Activated CD4-positive, alpha-beta T cell treated with anti-CD3 and anti-CD28 coated beads, Interleukin-2, amount 50 U/mL, for 1 hour (primary cell): ENCODE data around the gene DMGDH.
"Not testable (repeated sequence)": the region's sequence is repeated elsewhere in the genome, so short reads cannot be mapped to it uniquely, and the experiment has no call there.

ENCODE experiments used
- DNase-seq: peaks from one replicate; pipeline ENCODE4 v3.0.0-alpha.2; 2020

The DMGDH gene

DNA sequence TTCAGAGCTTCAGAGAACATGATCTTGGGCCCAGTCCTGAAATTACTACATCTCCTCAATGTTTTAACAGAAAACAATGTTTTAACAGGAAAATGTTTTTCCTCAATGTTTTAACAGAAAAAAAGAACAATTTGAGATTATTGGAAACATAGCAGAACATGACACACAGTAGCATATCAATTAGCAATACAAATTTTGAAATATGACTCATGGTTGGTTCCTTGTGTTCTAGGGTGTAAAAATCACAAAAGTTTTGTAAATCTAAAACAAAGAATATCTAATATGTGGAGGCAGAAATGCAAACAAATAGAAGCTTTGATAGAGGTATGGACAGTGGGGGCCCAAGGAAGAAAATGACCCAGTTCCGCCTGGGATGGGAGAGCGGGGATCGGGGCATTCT is 61.6 kb downstream of the DMGDH start:
- DNase-seq = no peak

DNA sequence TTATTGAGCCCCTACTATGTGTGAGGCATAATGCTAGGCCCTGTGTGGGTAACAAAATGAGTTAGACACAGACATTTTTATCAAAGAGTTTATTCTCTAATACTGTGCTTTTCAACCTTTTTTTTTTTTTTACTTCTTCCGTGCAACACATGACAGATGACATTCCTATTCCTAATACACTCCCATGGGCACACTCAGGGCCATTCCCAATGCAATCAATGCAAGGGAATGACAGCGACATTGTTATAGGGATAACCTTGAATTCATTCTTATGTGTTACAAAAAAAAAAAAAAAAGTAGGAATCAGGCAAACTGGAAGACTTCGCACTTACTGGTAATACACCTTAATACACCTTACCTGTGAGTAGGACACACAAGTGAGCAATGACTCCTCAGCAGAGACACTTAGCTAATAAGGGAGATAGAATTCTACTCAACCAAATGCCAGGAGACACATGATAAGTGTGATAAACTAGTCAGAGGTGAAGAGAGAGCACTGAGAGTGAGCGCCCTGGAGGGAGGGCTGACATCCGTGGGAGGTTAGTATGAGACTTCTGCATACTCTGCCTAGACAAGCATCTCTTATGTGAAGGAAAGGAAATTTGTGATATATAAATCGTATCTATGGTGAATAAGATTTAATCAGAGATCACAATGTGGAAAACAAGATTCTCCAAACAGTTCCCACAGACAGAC is 63.4 kb downstream of the DMGDH start:
- no peak for DNase-seq

DNA sequence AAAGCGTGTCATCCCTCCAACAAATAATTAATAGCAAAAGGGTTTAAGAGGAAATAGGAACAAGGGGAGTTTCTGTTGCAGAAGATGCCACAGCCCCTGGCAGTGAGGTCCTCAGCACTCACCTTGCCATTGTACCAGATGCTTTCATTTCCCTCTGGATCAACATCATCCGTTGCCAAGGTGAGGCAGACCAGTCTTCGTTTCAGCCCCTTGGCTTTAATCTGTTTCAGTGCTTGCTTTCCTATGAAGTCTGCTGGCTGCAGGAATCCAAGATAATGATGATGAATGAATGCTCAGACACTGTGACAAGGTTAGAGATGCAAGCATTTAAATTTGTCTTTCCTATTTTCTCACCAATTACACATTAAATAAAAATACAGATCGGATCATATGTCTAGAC is 64.3 kb downstream of the DMGDH start:
- DNase-seq = no peak

DNA sequence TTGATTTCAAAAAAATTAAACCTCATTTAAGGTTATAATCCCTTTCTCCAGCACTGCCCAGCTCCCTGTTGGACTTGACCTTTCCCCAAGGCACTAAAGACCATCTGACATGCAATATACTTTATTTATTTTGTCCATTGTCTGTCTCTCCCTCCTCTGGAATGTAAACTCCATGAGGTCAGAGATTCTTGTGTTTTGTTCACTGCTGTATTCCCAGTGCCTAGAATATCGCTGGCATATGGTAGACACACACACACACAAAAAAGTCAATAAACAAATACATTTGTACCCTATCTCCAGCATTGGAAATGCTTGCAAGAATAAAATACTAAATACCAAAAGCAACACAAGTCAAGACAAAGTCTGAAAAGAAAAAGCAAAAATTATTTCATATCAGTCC is 67.1 kb downstream of the DMGDH start:
- no peak for DNase-seq

DNA sequence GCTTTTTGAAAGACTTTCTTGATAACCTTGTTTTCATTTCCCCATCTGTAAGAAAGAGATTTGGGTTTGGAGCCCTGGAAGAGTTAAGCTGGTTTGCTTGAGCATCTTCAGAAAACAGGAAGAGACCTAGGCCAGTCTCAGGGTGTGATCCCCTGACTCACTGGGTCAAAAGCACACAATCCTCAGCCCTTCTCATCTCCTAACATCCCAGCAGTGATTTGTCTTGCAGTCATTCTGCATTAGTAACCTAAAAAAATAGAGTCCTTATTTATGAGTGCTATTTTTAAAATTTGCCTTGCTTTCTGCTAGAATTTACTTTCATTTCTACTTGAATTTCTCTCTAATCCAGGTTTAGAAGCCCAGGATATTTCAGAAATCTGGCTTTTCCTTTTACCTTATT is 68.0 kb downstream of the DMGDH start:
- no peak for DNase-seq

DNA sequence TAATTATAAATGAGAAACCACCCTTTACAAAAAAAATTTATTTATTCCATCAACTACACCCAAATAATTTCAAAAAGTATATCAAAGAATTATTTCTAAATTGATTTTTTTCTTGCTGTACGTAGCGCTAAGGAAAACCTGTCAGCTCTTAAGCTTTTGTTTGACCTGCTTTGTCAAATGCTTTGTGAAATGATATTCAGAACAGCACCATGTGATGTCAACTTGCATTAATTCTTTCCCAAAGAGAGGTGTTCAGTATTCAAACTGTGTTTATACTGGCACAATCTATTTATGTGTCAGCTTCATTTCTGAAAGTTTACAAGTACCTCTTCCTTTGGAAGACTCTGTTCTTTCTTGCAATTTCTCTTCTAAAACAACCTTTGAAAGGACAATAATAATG is 72.4 kb downstream of the DMGDH start:
- DNase-seq = no peak

DNA sequence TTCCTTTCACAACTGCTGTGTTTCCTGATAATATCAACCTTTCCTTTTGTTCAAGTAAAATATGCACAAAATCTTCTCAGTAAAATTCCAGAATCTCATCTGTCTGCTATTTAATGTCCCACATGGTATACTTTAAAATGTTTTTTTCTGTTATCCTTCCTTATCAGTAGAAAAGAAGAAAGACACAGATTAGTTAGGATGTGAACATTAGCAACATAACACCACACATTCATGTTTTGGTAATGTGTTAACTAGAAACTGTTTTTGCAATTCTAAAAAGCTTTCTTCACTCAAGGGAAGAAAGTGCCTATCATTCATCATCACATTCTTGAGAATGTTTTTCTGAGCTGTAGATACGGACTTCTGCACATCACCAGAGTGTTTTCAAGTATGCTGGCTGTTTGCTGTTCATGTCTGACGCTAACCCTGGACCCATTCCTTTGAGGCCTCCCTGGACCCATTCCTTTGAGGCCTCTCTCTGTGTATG is 73.9 kb downstream of the DMGDH start:
- DNase-seq = no peak

DNA sequence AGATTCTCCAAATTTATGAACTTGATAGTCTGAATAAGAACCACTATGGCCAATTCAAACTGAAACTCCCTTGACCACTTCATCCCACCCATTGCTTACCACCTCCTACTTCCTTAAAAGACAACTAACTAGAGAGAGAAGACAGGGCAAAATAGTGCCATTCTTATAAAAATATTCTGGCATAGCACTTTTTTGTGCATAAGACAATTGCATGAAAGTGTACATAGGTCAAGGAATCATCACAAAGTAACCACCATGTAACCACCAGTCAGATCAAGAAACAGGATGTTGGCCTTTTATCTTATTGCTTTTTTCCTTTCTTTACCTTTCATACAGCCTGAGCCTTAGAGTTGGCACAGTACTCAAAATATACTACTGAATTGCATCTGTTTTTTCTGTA is 76.3 kb downstream of the DMGDH start:
- DNase-seq = no peak

DNA sequence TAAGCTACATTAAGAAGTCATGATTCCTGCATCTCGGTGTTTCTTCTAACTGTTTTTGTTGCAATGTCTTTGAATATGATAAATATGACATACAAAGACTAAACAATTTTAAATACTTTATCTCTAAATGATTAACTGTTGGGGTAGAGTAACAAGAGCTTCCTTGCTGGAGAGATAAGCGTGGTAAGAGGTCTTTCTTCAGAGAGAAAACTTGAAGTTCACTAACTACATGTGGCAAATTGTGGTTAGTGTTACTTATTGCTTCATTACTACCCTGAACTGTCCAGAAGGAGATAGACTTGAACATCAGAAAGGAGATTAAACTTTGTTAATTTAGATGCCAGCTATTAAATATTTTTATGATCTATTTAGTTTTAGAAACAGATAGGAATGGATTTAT is 77.3 kb downstream of the DMGDH start:
- no peak for DNase-seq

DNA sequence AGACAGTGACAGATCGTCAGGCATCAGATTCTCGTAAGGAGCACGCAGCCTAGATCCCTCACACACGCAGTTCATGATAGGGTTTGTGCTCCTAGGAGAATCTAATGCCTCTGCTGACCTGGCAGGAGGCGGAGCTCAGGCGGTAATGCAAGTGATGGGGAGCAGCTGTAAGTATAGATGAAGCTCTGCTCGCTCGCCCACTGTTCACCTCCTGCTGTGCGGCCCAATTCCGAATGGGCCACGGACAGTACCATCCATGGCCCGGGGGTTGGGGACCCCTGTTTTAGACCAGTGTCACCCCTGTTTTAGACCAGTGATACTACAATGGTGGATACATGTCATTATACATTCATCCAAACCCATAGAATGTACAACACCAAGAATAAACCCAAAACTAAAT is 80.4 kb downstream of the DMGDH start:
- no peak for DNase-seq

DNA sequence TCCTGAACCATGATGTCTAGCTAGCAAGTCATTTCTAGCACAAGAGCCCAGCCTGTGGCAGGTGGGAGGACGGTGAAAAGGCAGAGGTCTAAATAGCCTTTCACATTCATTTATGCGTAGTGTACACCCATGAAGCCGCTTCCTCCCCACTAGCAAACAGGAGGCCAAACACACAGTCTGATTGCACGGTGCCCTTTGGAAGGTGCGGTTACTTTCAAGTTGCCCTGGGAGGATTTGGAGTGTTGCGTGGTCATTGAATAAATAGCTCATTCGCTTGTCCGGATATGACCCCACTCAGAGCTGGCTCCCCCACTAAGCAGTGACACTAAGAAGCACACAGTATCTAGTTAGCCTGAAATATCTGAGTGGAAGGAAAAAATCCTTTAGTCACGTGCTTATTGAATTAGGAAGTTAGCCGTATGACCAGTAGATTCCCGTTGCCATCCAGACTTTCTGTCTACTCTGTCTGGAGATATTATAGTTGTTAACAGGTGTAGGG is 83.7 kb downstream of the DMGDH start:
- DNase-seq = peak; percentile 17

DNA sequence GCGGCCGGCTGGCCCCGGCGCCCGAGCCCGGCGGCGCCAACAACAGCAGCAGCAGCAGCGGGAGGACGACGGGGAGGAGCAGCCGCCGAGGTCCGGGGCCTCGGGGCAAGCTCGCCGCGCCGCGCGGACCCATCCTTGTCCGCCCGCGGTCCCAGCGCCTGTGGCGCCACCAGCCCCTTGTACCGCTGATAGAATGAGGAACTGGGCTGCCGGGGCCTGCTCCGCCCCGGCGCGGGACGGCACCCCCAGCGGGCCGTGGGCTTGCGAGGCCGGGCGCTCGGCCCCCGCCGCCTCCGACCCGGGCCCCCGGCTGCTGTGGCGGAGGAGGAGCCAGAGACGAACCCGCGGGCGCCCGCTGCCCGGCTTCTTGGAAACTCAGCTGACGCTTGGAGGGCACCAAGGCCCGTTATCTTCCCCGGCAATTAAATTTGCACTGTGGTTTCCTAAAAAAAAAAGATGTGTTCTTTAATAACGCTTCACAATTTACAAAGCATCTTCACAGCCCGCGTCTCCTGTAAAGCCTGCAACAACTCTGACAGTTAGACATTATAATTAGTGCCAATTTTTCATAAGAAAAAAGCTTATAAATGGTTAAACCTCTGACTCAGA is 84.3 kb downstream of the DMGDH start, which contains the start of gene ARSB:
Gene ARSB, minus strand, starts transcription at position 195 of the 609 bp plus-strand sequence. Its CDS starts 62 bp downstream, at position 133.
- DNase-seq = peak; percentile 22

DNA sequence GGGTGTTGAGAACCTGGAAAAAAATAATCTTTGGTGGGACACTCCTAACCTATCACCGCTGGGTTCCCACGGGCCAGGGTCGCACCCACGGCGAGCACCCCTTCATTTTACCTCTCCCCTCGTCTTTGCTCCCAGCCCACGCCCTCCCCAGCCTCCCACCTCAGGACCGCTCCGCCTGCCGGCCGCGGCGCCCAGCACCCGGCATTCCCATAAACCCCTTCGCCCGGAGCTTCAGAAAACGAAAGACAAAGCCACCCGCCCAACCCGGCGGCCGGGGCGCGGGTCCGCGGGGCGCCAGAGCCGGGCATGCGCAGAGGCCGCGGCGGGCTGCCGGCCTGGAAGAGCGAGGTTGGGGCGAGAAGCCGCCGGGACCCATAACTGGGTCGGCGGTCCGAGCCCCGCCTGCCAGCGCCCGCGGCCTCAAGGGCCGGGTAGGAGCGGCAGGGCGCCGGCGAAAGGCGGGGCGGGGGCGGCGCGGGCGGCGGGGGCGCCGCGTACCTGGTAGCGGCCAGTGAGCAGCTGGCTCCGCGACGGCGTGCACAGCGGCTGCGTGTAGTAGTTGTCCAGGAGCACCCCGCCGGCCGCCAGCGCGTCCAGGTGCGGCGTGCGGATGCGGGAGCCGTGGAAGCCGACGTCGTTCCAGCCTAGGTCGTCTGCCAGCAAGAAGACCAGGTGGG is 84.9 kb downstream of the DMGDH start:
- peak; percentile 66 for DNase-seq

DNA sequence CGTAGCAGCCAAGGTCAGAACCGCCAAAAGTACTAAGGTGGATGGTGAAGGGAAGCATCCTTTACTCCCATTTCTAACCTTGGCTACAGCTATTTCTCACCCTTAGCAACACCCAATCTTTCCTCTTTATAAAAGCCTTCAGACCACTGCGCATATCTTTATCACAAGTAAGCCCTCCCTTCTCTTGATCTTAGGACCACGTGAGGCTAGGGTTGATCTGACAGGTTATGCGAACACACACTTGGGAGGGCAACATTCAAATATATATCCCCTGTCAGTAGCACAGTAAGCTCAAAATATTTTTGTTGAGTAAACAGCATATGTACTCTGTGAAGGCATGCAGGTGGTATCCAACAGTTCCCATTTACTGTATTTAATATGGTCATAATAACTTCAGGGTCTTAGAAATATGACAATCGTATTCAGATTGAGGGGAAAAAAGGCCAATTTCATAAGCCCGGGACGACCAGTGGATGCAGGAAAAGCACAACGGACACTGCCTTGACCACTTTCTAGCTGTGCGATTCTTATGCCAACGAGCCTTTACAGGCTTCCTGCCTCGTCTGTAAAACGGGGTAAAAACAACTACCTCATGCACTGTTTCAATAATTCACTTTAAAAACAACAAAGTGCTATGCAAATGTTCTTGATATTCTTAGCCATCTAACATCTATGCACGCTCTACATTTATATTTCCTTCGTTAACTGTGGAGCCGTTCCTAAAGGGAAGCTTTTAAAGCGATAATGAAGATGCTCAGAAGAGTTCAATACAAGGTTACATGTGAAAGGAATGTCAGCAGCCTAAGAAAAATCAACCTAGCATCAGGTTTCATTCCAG is 85.7 kb downstream of the DMGDH start:
- no peak for DNase-seq

DNA sequence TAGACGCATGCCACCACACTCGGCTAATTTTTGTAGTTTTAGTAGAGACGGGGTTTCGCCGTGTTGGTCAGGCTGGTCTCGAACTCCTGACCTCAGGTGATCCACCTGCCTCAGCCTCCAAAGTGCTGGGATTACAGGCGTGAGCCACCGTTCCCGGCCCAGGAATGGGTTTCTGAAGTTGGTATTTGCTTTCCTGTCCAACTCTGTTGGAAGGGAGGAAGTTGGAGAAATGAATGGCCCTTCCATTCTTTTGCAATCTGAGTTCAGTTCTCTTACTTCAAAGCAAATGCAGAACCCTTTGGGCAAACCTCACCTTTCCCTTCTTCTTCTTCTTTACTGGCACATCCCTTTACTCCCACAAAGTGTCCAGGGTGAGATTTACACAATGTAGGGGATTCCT is 86.3 kb downstream of the DMGDH start:
- not testable (repeated sequence) for DNase-seq

DNA sequence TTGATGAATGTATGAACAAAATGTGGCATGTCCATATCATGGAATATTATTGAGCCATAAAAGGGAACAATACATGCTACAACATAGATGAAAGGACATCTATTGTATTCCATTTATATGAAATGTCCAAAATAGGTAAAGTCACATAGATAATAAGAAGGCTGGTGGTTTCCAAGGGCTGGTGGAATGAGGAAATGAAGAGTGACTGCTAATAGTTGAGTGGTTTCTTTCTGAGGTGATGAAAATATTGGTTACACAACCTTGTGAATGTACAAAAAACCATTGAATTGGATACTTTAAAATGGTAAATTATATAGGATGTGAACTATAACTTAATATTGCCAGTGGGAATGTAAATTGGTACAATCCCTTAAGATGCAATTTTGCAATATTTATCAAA is 89.6 kb downstream of the DMGDH start:
- no peak for DNase-seq

DNA sequence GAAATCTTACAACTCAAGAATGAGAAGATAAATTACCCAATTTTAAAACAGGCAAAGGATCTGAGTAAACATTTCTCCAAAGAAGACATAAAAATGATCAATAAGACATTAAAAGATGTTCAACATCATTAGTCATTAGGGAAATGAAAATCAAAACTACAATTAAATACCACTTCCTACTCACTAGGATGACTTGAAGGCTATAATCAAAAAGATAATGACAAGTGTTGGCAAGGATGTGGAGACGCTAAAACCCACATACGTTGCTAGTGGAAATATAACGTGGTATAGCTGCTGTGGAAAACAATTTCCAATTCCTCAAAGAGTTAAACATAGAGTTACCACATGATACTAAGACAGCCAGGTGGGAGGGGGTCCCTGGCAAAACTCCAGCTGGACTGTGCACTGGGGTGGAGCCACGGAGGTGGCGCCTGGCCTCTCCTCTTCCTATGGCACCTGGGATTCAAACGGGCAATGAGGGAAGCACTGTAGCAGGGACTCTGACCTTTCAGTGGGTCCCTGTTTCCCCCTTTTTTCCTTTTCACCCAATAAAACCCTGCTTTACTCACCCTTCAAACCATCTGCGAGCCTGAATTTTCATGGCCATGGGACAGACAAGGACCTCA is 90.2 kb downstream of the DMGDH start:
- DNase-seq = no peak

DNA sequence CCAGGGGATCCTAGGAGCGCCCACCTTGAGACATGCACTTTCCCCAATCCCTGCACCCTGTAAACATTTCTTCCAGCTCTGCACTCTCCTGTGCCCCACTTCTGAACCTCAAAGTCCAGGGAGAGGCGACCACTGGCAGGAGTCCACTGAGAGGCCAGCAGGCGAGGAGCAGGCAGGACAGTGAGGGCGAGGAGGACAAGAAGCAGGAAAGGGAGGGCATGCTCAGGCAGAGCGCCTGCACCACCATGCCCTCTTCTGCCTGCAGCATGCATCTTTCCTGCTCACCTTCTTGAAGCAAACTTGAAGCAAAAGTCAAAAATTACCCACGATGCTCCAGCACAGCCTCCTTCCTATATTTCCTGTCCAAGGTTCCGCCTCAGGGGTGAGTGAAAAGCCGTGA is 94.4 kb downstream of the DMGDH start:
- no peak for DNase-seq

DNA sequence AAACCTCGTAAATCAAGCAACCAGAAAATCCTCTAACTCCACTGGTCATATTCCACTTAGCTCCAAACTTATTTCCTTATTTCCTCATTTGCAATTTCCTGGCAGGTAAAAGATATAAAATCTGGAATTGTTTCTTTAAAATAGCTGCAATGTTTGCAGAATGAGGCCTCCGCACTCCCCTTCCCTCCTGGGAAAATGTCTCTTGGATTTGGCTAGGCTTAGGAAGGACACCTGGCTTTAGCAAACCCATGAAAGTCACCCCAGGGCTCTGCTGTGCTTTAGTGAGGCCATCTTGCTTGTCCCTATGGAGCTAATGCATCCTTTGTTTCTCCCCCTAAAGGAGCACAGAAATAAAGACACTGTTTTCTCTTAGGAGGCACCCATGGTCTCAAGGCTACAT is 94.9 kb downstream of the DMGDH start:
- no peak for DNase-seq

DNA sequence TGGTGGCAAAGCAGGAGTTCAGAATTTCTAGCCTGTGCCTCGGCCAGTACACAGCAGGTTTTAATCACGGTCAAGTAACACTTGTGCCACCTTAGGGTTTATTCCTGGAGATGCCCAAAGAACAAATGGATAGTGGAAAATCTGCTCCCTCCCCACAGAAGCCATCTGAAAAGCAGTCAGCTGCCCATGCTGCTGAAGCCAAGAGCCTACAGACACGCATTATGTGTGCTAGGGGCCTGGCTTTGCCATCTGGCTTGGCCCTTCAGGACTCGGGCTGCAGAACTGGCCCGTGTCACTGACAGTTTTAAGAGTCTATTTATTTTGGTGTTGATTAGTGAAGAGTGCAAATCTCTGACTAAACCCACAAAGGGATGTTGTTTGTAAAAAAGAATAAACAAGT is 95.5 kb downstream of the DMGDH start:
- no peak for DNase-seq

DNA sequence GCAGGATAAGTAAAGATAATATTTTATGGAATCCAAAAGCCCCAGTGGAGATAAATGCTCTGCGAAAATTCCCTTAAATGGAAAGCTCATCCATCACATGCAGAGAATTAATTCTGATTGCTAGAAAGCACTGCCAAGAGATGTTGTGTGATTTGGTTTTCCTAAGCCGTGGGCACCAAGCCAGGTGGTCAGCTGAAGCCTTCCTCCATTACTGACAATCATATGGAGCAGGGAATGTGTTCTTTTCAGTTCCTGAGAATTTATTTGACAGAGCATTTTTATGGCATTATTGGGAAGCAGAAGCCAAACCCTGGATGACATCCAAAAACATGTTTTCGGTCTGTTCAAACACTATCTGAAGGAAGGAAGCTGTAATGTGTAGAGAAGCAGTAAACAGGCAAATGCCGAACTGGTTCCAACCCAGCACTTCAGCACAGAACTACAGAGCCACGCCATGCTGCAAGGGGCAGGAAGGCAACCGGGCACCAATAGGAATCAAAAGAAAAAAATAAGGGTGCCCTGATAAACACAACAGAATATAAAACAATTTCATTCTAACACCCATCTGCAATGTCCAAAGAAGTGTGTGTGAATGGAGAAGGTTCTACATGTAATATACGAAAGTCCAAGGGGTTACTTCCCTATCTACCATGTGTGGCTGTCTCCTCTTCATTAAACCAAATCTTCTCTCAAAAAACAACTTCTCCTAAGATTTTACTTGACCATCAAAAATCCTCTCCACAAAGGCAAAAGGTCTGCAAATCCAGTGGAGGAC is 96.6 kb downstream of the DMGDH start:
- no peak for DNase-seq

DNA sequence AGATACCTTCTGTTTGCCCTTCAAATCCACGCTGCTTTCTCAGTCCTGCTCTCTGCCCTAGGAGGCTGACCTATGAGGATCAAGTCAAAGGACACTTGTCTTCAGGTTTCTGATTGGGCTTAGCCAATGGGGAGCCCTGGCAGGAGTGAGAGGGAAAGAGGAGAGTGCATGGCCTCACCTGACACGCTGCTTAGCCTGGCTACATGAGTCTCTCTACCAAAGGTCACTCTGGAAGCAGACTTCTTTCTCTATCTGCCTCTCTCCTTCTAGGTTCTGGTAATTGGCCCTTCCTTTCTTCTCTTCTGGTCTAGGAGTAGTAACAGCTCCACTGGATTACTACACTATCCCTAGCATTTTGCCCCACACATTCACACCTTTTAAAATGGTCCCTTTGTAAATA is 97.5 kb downstream of the DMGDH start:
- no peak for DNase-seq
